HCT116 (cell line): ENCODE data around the gene CCDC32. TPM values are rescaled to one million over a fixed set of nuclear protein-coding genes. Genes with fewer than 3 reads are reported as not detected.

Source experiments
- ATAC-seq: fragments of 200-7000 bp; cut with Tn5 transposase; 2 replicates; pipeline ENCODE4 v1.9.1; 2020; ENCODE audit warnings: mild to moderate bottlenecking, moderate library complexity
- BruUV-seq: library from RNA; stranded (reverse); fragments of 400-500 nt; replicated peaks from 2 replicates; lab custom pipeline; 2021; lab: Mats Ljungman, UMichigan
- CTCF ChIA-PET: fragments of 300-600 bp; sonication (Branson Sonifier 250); formaldehyde crosslinking; loops from one replicate; lab custom pipeline; 2021; ENCODE audit warnings: antibody characterized with exemption; lab: Charles Lee
- POLR2A ChIA-PET: fragments of 300-600, 350-600 bp; sonication (Branson Sonifier 250); formaldehyde crosslinking; loops from one replicate; lab custom pipeline; 2021; ENCODE audit warnings: antibody characterized with exemption; lab: Charles Lee
- RAD21 ChIA-PET, 2 experiments: fragments of 300-600 bp; sonication (Branson Sonifier 250); formaldehyde crosslinking; loops; one replicate each; lab custom pipeline; 2023; ENCODE audit warnings: low total read pairs in 2 of 2; ENCODE audit not compliant: uncharacterized antibody in 2 of 2, unreplicated experiment in 2 of 2, low non-redundant PET in 1 of 2; lab: Charles Lee
- DNase-seq: peaks from one replicate; pipeline ENCODE4 v3.0.0-alpha.2; 2010; ENCODE audit warnings: low read depth, low spot score
- H2AFZ ChIP-seq: fragments of 200-600 bp; shearing (Covaris generic), sonication (generic); 2 replicates; pipeline ENCODE4 v1.6.1; 2017; ENCODE audit warnings: low read depth, mixed run types, mixed read lengths, antibody characterized with exemption, low read length; ENCODE audit not compliant: poor library complexity, severe bottlenecking
- H3K27ac ChIP-seq: 2 replicates; pipeline ENCODE4 v1.5.1; 2012; ENCODE audit warnings: low read depth, low read length
- H3K27me3 ChIP-seq: fragments of 200-600 bp; sonication (generic); 2 replicates; pipeline ENCODE4 v1.6.1; 2016; ENCODE audit warnings: mixed run types, low read length, mixed read lengths; ENCODE audit not compliant: insufficient read depth
- H3K36me3 ChIP-seq, 2 experiments: fragments of 200-500 bp in 1 of 2; fragments of 200-600 bp in 1 of 2; sonication (Bioruptor generic) in 1 of 2; sonication (generic) in 1 of 2; 2 replicates each; pipeline versions ENCODE4 v1.5.1 to v1.6.1; 2014 to 2016; ENCODE audit warnings: low read length in 2 of 2, inconsistent platforms in 1 of 2, mixed read lengths in 1 of 2, mixed run types in 1 of 2; ENCODE audit not compliant: insufficient read depth in 2 of 2, control insufficient read depth in 1 of 2
- H3K4me1 ChIP-seq, 2 experiments: fragments of 200-600 bp in 1 of 2; sonication (generic) in 1 of 2; 2 replicates each; pipeline versions ENCODE4 v1.5.1 to v1.6.1; 2012 to 2017; ENCODE audit warnings: low read length in 2 of 2, inconsistent platforms in 1 of 2, mild to moderate bottlenecking in 1 of 2, mixed read lengths in 1 of 2, mixed run types in 1 of 2, moderate library complexity in 1 of 2; ENCODE audit not compliant: insufficient read depth in 2 of 2, control insufficient read depth in 1 of 2
- H3K4me2 ChIP-seq: fragments of 200-600 bp; sonication (generic); 2 replicates; pipeline ENCODE4 v1.6.1; 2017; ENCODE audit warnings: mixed run types, low read length, mixed read lengths
- H3K4me3 ChIP-seq, 2 experiments: fragments of 200-600 bp in 1 of 2; sonication (generic) in 1 of 2; replicated peaks in 1 of 2; 2 replicates each; pipeline ENCODE4 v1.5.1; 2011 to 2016; ENCODE audit warnings: low read length in 2 of 2, control low read depth in 1 of 2, low read depth in 1 of 2, mild to moderate bottlenecking in 1 of 2, mixed read lengths in 1 of 2, mixed run types in 1 of 2
- H3K79me2 ChIP-seq: fragments of 200-600 bp; sonication (generic); 2 replicates; pipeline ENCODE4 v1.6.1; 2017; ENCODE audit warnings: mild to moderate bottlenecking, mixed run types, low read length, moderate library complexity, mixed read lengths; ENCODE audit not compliant: insufficient read depth
- H3K9ac ChIP-seq: fragments of 200-600 bp; sonication (generic); 2 replicates; pipeline ENCODE4 v1.6.1; 2016; ENCODE audit warnings: low read length, mixed read lengths
- H3K9me2 ChIP-seq: fragments of 200-600 bp; sonication (generic), shearing (Covaris generic); 2 replicates; pipeline ENCODE4 v1.6.1; 2017; ENCODE audit warnings: mixed run types, mild to moderate bottlenecking, moderate library complexity; ENCODE audit not compliant: insufficient read depth
- H3K9me3 ChIP-seq, 2 experiments: fragments of 200-500 bp in 1 of 2; fragments of 200-600 bp in 1 of 2; sonication (Bioruptor generic) in 1 of 2; sonication (generic) in 1 of 2; 2 replicates each; pipeline ENCODE4 v1.6.1; 2014 to 2017; ENCODE audit warnings: low read length in 2 of 2, mixed read lengths in 2 of 2, inconsistent platforms in 1 of 2, low read depth in 1 of 2, mild to moderate bottlenecking in 1 of 2, mixed run types in 1 of 2, moderate library complexity in 1 of 2; ENCODE audit not compliant: control insufficient read depth in 1 of 2, insufficient read depth in 1 of 2
- H4K20me1 ChIP-seq: fragments of 200-600 bp; sonication (generic), shearing (Covaris generic); 2 replicates; pipeline ENCODE4 v1.6.1; 2017; ENCODE audit warnings: mixed run types, mild to moderate bottlenecking, moderate library complexity; ENCODE audit not compliant: insufficient read depth
- CBX3 ChIP-seq: IDR thresholded peaks from 2 replicates; pipeline ENCODE4 v1.6.1; 2012; ENCODE audit warnings: low read depth
- CEBPB ChIP-seq: IDR thresholded peaks from 2 replicates; pipeline ENCODE4 v1.6.1; 2012; ENCODE audit warnings: low read depth
- EGR1 ChIP-seq: IDR thresholded peaks from 2 replicates; pipeline ENCODE4 v1.6.1; 2012; ENCODE audit warnings: low read depth
- ELF1 ChIP-seq: IDR thresholded peaks from 2 replicates; pipeline ENCODE4 v1.6.1; 2012; ENCODE audit warnings: low read depth, borderline replicate concordance
- EZH2 ChIP-seq: fragments of 200-600 bp; sonication (generic); IDR thresholded peaks from 2 replicates; pipeline ENCODE4 v1.6.1; 2017; ENCODE audit warnings: antibody characterized with exemption, mixed run types
- EZH2phosphoT487 ChIP-seq: fragments of 200-600 bp; IDR thresholded peaks from 2 replicates; pipeline ENCODE4 v1.6.1; 2018; ENCODE audit warnings: antibody characterized with exemption, borderline replicate concordance
- FOSL1 ChIP-seq: IDR thresholded peaks from 2 replicates; pipeline ENCODE4 v1.6.1; 2012; ENCODE audit warnings: low read depth
- POLR2A ChIP-seq: IDR thresholded peaks from 2 replicates; pipeline ENCODE4 v1.7.0; 2011; ENCODE audit warnings: borderline replicate concordance; ENCODE audit not compliant: insufficient read depth, insufficient read length; ENCODE audit errors: extremely low read depth
- POLR2AphosphoS5 ChIP-seq: IDR thresholded peaks from 2 replicates; pipeline ENCODE4 v1.6.1; 2011; ENCODE audit warnings: mild to moderate bottlenecking, low read depth, low read length, moderate library complexity
- RAD21 ChIP-seq: IDR thresholded peaks from 2 replicates; pipeline ENCODE4 v1.6.1; 2012; ENCODE audit warnings: low read depth, mild to moderate bottlenecking
- SIN3A ChIP-seq: IDR thresholded peaks from 2 replicates; pipeline ENCODE4 v1.6.1; 2012; ENCODE audit warnings: low read depth
- SP1 ChIP-seq: IDR thresholded peaks from 2 replicates; pipeline ENCODE4 v1.6.1; 2012; ENCODE audit warnings: low read depth
- SRF ChIP-seq: IDR thresholded peaks from 2 replicates; pipeline ENCODE4 v1.6.1; 2012; ENCODE audit warnings: low read depth
- TCF7L2 ChIP-seq: IDR thresholded peaks from 2 replicates; pipeline ENCODE4 v1.7.0; 2011; ENCODE audit warnings: borderline replicate concordance, inconsistent platforms; ENCODE audit not compliant: insufficient read depth, insufficient read length; ENCODE audit errors: extremely low read depth
- ZNF274 ChIP-seq: fragments of 200-500 bp; sonication (Bioruptor generic); IDR thresholded peaks from 2 replicates; pipeline ENCODE4 v1.6.1; 2014; ENCODE audit warnings: mild to moderate bottlenecking, low read depth, low read length, inconsistent platforms
- intact Hi-C: fragments of 100-400 bp; cut with micrococcal nuclease; formaldehyde crosslinking; loops from 2 replicates; pipeline ENCODE4 v1.10.0; 2022
- total RNA-seq: library from RNA; stranded (reverse); gene quantifications from one replicate; pipeline ENCODE4 v1.2.1, GENCODE V29; 2021; ENCODE audit not compliant: unreplicated experiment
- TF ChIP-seq, protein P1 (sequence below): IDR thresholded peaks from 2 replicates; pipeline ENCODE4 v1.6.1; 2012
- TF ChIP-seq, protein P2 (sequence below), 3 experiments: fragments of 200-600 bp in 1 of 3; sonication (generic) in 1 of 3; IDR thresholded peaks in 2 of 3; conservative IDR thresholded peaks in 1 of 3; 2 replicates each; pipeline ENCODE4 v1.5.1; 2012 to 2017; ENCODE audit warnings: low read depth in 2 of 3, low read length in 2 of 3, antibody characterized with exemption in 1 of 3, borderline replicate concordance in 1 of 3, control low read depth in 1 of 3, mild to moderate bottlenecking in 1 of 3, mixed read lengths in 1 of 3, mixed run types in 1 of 3, moderate library complexity in 1 of 3; ENCODE audit not compliant: insufficient read depth in 1 of 3
- TF ChIP-seq, protein P3 (sequence below): IDR thresholded peaks from 2 replicates; pipeline ENCODE4 v1.6.1; 2011; ENCODE audit warnings: mild to moderate bottlenecking, low read length, moderate library complexity; ENCODE audit not compliant: insufficient replicate concordance; ENCODE audit errors: extremely low read depth
- TF ChIP-seq, protein P4 (sequence below): IDR thresholded peaks from 2 replicates; pipeline ENCODE4 v1.6.1; 2012

Gene CCDC32
- total RNA-seq, 1 experiment from 2014 or later, result 18.6 TPM

DNA sequence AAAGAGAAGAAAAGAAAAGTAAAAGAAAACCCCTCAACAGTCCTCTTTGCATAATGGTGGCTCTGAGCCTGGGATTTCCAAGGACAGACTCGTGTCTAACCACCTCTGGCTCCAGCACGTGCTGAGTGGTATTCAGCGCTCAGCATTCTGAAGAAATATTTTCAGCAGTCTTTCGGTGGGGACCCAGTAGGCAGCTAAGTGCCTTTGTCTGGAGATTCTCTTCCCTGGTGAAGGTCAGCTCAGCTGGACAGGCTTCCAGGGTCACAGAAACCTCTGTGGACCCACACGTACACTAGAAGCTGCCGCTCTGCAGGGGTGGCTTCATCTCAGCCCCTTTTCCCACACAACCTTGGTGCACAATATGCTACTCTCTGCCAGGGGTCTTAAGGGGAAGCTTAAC is 36.0 kb downstream of the CCDC32 start:
- Histone ChIP-seq H3K4me3 (no peak overlapping the region), H3K9me3 (no peaks in the 10 kb centered on the region), H3K4me2 (no peak overlapping the region), H3K9ac (no peak overlapping the region), H4K20me1 (no peaks in the 10 kb centered on the region), H3K27ac (no peak overlapping the region), H3K79me2 (no peaks in the 10 kb centered on the region), H3K9me2 (no peaks in the 10 kb centered on the region), H2AFZ (no peak overlapping the region), H3K27me3 (no peaks in the 10 kb centered on the region), H3K4me1 (no peaks in the 10 kb centered on the region), H3K36me3 (no peaks in the 10 kb centered on the region)
- RAD21 ChIA-PET, result no interaction called here
- CTCF ChIA-PET, result no interaction called here
- TF ChIP-seq RAD21 (no peak), SRF (no peak), POLR2A (no peak), EGR1 (no peak), POLR2AphosphoS5 (no peak), SP1 (no peak), CBX3 (no peak), SIN3A (no peak), ELF1 (no peak), EZH2phosphoT487 (no peak), ZNF274 (no peak), TCF7L2 (no peak), CEBPB (no peak), EZH2 (no peak), FOSL1 (no peak)
- TF ChIP-seq, protein P1, sequence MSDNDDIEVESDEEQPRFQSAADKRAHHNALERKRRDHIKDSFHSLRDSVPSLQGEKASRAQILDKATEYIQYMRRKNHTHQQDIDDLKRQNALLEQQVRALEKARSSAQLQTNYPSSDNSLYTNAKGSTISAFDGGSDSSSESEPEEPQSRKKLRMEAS, result no peak
- TF ChIP-seq, protein P2, sequence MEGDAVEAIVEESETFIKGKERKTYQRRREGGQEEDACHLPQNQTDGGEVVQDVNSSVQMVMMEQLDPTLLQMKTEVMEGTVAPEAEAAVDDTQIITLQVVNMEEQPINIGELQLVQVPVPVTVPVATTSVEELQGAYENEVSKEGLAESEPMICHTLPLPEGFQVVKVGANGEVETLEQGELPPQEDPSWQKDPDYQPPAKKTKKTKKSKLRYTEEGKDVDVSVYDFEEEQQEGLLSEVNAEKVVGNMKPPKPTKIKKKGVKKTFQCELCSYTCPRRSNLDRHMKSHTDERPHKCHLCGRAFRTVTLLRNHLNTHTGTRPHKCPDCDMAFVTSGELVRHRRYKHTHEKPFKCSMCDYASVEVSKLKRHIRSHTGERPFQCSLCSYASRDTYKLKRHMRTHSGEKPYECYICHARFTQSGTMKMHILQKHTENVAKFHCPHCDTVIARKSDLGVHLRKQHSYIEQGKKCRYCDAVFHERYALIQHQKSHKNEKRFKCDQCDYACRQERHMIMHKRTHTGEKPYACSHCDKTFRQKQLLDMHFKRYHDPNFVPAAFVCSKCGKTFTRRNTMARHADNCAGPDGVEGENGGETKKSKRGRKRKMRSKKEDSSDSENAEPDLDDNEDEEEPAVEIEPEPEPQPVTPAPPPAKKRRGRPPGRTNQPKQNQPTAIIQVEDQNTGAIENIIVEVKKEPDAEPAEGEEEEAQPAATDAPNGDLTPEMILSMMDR (IDR thresholded peaks at IDR 0.05 in 2 of 3, conservative IDR thresholded peaks at IDR 0.05 in 1 of 3; ENCODE audit: borderline replicate concordance in 1 of 3, insufficient read depth in 1 of 3, low read depth in 2 of 3, low read length in 2 of 3), result no peak
- TF ChIP-seq, protein P3, sequence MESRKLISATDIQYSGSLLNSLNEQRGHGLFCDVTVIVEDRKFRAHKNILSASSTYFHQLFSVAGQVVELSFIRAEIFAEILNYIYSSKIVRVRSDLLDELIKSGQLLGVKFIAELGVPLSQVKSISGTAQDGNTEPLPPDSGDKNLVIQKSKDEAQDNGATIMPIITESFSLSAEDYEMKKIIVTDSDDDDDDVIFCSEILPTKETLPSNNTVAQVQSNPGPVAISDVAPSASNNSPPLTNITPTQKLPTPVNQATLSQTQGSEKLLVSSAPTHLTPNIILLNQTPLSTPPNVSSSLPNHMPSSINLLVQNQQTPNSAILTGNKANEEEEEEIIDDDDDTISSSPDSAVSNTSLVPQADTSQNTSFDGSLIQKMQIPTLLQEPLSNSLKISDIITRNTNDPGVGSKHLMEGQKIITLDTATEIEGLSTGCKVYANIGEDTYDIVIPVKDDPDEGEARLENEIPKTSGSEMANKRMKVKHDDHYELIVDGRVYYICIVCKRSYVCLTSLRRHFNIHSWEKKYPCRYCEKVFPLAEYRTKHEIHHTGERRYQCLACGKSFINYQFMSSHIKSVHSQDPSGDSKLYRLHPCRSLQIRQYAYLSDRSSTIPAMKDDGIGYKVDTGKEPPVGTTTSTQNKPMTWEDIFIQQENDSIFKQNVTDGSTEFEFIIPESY, result no peak
- TF ChIP-seq, protein P4, sequence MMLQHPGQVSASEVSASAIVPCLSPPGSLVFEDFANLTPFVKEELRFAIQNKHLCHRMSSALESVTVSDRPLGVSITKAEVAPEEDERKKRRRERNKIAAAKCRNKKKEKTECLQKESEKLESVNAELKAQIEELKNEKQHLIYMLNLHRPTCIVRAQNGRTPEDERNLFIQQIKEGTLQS, result no peak
- DNase-seq (no peak), ATAC-seq (no peak)
- POLR2A ChIA-PET, result no interaction called here
- no TSS peak for BruUV-seq
- intact Hi-C loops, result no loop called here
